GM12874 (cell line): Measurements from ENCODE around the gene RXYLT1.

Experiments
- TF ChIP-seq, protein P1 (sequence below): IDR thresholded peaks from 2 replicates; pipeline ENCODE4 v1.5.1; 2011; ENCODE audit warnings: low read depth, mild to moderate bottlenecking, control low read depth, low read length, moderate library complexity; ENCODE audit not compliant: insufficient read depth

Gene RXYLT1

GRCh38 chr12:63814146-63814772, 34.5 kb downstream of the RXYLT1 start:
- TF ChIP-seq, protein P1, sequence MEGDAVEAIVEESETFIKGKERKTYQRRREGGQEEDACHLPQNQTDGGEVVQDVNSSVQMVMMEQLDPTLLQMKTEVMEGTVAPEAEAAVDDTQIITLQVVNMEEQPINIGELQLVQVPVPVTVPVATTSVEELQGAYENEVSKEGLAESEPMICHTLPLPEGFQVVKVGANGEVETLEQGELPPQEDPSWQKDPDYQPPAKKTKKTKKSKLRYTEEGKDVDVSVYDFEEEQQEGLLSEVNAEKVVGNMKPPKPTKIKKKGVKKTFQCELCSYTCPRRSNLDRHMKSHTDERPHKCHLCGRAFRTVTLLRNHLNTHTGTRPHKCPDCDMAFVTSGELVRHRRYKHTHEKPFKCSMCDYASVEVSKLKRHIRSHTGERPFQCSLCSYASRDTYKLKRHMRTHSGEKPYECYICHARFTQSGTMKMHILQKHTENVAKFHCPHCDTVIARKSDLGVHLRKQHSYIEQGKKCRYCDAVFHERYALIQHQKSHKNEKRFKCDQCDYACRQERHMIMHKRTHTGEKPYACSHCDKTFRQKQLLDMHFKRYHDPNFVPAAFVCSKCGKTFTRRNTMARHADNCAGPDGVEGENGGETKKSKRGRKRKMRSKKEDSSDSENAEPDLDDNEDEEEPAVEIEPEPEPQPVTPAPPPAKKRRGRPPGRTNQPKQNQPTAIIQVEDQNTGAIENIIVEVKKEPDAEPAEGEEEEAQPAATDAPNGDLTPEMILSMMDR: no peak

- TF ChIP-seq, protein P1: no peak
Observed at GRCh38 chr12:63815482-63815852, 35.8 kb downstream of the RXYLT1 start.

DNA sequence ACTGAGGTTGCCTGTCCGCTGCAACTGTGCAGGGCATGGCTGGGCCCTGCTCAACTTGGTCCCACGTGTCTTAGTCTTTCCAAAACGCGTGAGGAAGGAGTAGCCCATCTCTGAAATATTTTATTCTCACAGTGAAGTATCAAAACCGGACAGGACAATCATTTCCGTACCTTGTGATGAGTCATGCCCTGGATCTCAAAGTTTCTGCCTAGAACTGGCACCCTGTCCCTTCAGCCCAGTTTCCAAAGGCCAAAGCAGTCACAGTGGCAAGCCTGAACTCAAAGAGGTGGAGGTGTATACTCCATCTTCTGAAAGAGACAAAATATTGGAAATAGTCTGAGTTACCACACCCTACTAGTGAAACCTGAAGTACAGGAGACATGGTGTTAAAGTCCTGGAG, 36.3 kb downstream of the RXYLT1 start:
- TF ChIP-seq, protein P1: no peak

DNA sequence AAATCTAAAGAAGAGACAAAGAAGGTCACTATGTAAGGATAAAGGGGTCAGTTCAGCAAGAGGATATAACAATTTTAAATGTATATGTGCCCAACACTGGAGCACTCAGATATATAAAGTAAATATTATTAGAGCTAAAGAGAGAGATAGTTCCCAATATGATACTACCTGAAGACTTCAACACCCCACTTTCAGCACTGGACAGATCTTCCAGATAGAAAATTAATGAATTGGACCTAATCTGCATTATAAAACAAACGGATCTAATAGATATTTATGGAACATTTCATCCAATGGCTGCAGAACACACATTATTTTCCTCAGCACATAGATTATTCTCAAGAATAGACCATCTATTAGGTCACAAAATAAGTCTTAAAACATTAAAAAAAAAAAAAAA, 40.7 kb downstream of the RXYLT1 start:
- TF ChIP-seq, protein P1: no peak

DNA sequence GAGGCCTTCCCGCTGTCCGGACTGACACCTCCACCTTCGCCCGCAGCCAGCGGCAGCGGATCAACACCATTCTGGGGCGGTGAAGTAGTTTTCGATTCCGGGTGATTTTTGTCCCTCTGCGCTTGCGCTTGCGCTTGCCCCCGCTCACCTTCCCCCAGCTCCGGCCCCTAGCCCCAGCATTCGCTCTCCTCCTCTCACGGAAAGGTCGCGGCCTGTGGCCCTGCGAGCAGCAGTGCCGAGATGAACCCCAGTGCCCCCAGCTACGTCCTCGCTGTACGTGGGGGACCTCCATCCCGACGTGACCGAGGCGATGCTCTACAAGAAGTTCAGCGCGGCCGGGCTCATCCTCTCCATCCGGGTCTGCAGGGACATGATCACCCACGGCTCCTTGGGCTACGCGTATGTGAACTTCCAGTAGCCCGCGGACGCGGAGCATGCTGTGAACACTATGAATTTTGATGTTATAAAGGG, 42.1 kb downstream of the RXYLT1 start:
- TF ChIP-seq, protein P1: no peak

DNA sequence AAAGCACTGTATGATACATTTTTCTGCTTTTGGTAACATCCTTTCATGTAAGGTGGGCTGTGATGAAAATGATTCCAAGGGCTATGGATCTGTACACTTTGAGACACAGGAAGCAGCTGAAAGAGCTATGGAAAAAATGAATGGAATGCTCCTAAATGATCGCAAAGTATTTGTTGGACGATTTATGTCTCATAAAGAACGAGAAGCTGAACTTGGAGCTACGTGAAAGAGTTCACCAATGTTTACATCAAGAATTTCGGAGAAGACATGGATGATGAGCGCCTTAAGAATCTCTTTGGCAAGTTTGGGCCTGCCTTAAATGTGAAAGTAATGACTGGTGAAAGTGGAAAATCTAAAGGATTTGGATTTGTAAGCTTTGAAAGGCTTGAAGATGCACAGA, 42.6 kb downstream of the RXYLT1 start:
- TF ChIP-seq, protein P1: no peak

GRCh38 chr12:63823040-63823439, 43.3 kb downstream of the RXYLT1 start:
- TF ChIP-seq, protein P1: no peak
